ENCODE measurements around the gene PAXX. TPM values are rescaled to one million over a fixed set of nuclear protein-coding genes. Genes with fewer than 3 reads are reported as not detected.

The PAXX gene
- total RNA-seq, 1 experiment from 2014 or later, result 46.0 TPM

GRCh38 chr9:137019891-137020683 lies 27.9 kb downstream of the PAXX start:
- in situ Hi-C loops (cut with HindIII; ENCODE audit: low pct_unique_long_range_greater_than_20kb, low sequenced_read_pairs), result no loop called here
- DNase-seq (ENCODE audit: low read depth, low spot score), result no peak

- in situ Hi-C loops (cut with HindIII; ENCODE audit: low pct_unique_long_range_greater_than_20kb, low sequenced_read_pairs), result no loop called here
- DNase-seq (ENCODE audit: low read depth, low spot score), result no peak
Observed at GRCh38 chr9:137020771-137021567, 28.7 kb downstream of the PAXX start.

DNA sequence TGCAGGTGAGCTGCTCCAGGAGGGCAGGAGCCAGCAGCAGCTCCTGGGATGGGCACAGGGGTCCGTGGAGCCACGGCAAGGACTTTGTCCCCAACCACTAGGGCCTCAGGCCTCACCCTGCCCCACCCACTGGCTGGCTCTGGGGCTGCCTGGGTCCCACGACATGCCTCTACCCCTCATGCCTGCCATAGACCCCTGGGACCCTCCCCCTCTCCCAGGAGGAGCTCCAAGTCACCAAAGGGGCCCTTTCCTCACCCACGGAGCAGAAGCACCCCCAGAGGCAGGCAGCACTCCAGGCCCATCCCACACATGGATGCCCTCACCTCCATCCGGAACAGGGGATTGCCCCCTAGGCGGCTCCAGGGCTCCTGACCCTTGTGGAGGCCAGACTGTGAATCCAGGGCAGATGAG lies 29.4 kb downstream of the PAXX start:
- in situ Hi-C loops (cut with HindIII; ENCODE audit: low pct_unique_long_range_greater_than_20kb, low sequenced_read_pairs), result no loop called here
- DNase-seq (ENCODE audit: low read depth, low spot score), result no peak

DNA sequence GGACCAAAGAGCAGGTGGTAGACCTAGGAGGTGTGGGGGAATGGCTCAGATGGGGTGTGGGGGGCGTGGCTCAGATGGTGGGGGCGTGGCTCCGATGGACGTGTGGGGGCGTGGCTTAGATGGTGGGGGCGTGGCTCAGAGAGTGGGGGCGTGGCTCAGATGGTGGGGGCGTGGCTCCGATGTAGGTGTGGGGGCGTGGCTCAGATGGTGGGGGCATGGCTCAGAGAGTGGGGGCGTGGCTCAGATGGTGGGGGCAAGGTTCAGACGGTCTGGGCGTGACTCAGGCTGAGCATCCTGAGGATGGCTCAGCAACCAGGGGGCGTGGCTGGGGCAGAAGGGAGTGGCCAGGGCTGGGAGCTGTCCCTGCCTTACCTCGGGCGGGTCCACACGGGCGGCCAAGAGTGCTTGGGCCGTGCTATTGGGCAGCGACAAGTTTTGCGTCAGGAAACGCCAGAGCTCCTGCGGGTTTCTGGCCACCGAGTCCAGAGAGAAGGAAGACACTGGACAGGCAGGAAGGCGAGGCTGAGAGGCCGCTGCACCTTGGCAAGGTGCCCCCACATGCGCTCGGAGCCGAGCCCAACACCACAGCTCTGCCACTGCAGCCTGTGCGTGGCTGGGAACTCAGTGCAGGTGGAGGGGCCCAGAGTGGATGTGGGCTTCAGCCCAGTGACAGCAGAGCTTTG lies 29.9 kb downstream of the PAXX start:
- in situ Hi-C loops (cut with HindIII; ENCODE audit: low pct_unique_long_range_greater_than_20kb, low sequenced_read_pairs), result no loop called here
- DNase-seq (ENCODE audit: low read depth, low spot score), result peak; percentile 79

DNA sequence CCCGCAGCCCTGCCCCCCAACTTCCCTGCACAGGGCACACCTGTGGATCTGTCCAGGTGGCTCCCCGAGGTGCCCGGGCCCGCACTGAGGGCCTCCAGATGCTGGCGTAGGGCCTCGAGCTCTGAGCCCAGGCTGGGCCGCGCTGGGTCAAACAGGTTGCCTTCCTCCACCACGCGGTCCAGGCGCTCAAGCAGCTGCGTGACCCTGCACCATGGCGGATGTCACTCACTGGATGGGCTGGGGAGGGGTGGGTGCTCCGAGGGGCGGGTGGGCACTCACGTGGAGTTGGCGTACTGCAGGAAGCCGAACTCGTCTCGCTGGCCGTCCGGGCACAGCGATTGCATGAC lies 30.4 kb downstream of the PAXX start:
- DNase-seq (ENCODE audit: low read depth, low spot score), result no peak
- in situ Hi-C loops (cut with HindIII; ENCODE audit: low pct_unique_long_range_greater_than_20kb, low sequenced_read_pairs), result no loop called here

DNA sequence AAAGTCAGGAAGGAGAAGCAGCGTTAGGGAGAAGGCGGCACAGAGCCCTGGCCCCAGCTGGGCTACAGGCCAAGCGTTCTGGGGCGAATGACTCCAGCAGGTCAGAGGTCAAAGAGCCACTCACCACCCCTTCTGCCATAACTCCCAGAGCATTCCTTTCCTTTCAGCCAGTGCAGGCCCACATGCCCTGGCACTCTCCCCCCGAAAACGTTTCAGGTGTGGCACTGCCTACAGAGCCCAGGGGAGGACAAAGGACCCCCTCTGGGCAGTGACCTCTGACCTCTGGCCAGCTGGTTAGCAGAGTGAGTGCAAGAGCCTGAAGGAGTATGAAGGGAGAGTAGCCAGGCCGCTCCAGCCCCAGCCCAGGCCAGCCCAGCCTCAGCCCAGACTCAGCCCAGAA lies 30.9 kb downstream of the PAXX start:
- no peak for DNase-seq (ENCODE audit: low read depth, low spot score)
- in situ Hi-C loops (cut with HindIII; ENCODE audit: low pct_unique_long_range_greater_than_20kb, low sequenced_read_pairs), result no loop called here

DNA sequence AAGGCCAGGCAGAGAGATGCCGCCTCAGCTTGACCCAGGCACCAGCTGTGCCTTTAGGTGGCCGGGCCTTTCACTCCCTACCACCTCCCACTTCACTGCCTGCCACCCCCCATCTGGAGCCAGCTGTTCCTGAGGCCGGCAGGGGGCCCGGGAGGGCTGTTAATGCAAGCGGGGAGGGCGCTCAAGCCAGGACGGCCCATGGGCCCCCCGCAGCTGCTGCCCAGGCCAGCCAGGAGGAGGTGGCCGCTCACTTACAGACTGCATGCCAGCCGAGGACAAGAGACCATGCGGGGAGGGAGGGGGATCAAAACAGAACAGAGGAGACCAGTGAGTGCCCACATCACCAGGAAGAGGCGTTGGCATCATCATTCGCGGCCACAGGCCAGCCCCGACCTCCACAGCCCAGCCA lies 31.4 kb downstream of the PAXX start:
- no peak for DNase-seq (ENCODE audit: low read depth, low spot score)
- in situ Hi-C loops (cut with HindIII; ENCODE audit: low pct_unique_long_range_greater_than_20kb, low sequenced_read_pairs), result no loop called here

DNA sequence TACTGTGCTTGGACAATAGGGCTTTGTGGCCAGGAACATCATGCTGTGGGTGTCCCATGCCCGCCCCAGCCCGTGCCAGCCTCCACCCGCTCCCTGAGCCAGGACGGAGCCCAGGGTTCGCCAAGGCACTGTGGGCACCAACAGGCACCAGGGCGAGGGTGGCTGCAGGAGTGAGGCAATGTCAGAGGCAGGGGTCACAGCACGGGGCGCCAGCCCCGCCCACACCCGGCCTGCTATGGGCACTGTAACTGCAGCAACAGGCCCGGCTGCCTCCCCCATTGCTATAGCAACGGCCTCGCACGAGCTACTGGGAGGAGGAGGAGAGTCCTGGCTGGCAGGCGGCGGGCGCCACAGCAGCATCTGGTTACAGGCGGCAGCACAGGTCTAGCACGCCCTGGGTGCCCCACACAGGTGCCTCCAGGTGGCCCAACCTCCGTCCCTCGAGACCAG lies 33.3 kb downstream of the PAXX start:
- DNase-seq (ENCODE audit: low read depth, low spot score), result peak; percentile 38
- in situ Hi-C loops (cut with HindIII; ENCODE audit: low pct_unique_long_range_greater_than_20kb, low sequenced_read_pairs), result loop anchor here (25.0 kb wide), 1 partner anchor 88 kb away; the partner anchor contains the start of genes C8G and FBXW5

GRCh38 chr9:137026384-137026783 lies 34.2 kb downstream of the PAXX start:
- no peak for DNase-seq (ENCODE audit: low read depth, low spot score)
- in situ Hi-C loops (cut with HindIII; ENCODE audit: low pct_unique_long_range_greater_than_20kb, low sequenced_read_pairs), result loop anchor here (25.0 kb wide), 1 partner anchor 89 kb away; the partner anchor contains the start of genes C8G and FBXW5

DNA sequence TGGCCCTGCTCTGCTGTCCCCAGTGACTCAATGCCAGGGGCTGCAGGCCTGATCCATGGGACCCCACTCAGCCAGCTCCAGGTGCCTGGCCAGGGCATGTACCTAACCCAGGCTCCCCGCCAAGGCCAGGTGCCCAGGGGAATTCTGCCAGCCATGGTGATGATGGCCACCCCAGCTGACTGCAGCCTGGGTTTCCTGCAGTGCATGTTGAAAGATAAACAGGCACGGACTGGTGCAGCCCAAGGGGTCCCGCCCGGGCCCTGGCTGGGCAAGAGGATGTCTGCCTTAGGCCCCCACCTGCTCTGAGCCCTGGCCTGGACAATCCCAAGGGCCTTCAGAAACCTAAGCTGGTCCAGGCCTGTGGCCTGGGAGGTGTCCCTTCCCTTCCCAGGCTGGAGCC lies 34.6 kb downstream of the PAXX start:
- DNase-seq (ENCODE audit: low read depth, low spot score), result no peak
- in situ Hi-C loops (cut with HindIII; ENCODE audit: low pct_unique_long_range_greater_than_20kb, low sequenced_read_pairs), result loop anchor here (25.0 kb wide), 1 partner anchor 90 kb away; the partner anchor contains the start of genes C8G and FBXW5

DNA sequence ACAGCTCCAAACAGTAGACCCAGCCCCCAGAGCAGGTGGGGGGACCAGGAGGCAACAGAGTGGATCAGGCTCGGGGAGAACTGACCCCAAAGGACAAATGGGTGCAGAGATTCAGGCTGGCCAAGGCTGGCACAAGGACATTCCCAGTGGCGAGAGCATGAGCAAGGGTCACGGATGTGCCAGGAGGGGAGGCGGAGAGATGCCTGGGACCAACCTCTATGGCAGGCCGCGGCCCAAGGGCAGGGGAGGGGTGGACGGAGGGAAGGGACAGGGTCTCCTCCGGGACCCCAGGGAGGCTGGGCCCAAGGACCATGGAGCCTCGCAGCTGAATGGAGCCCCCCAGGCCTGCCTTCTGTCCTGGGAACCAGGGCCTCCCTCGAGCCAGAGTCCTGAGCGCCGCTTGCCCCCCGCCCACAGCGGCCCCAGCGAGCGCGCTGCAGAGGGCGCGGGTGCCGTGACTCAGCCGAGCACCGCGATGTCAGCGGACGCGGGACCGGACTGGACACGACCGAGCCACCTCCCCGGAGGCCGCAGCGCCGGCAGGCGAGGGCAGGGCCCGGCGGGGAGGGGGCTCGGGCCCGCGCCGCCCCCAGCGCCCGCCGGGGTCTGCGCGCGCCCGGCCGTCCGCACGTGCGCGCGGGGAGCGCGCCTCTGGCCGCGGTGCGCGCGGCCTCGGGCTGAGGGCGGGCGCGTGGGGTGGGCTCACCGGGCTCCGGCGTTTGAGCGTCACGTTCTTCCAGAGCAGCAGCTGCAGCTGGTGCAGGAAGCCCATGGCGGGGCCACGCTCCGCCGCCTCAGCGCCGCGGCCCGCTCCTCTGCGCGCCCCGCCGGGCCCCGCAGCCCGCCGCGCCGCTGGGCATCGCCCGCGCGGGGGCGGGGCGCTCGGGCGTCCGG lies 35.4 kb downstream of the PAXX start, which contains the start of gene ABCA2:
Gene ABCA2 (minus strand): TSS at position 869 of the 894 bp plus-strand sequence. CDS start 97 bp downstream, at position 772.
- in situ Hi-C loops (cut with HindIII; ENCODE audit: low pct_unique_long_range_greater_than_20kb, low sequenced_read_pairs), result loop anchor here (25.0 kb wide), 1 partner anchor 90 kb away; the partner anchor contains the start of genes C8G and FBXW5
- no peak for DNase-seq (ENCODE audit: low read depth, low spot score)

GRCh38 chr9:137028263-137029057 lies 36.2 kb downstream of the PAXX start:
- in situ Hi-C loops (cut with HindIII; ENCODE audit: low pct_unique_long_range_greater_than_20kb, low sequenced_read_pairs), result loop anchor here (25.0 kb wide), 1 partner anchor 91 kb away; the partner anchor contains the start of genes C8G and FBXW5
- peak; percentile 50 for DNase-seq (ENCODE audit: low read depth, low spot score)

DNA sequence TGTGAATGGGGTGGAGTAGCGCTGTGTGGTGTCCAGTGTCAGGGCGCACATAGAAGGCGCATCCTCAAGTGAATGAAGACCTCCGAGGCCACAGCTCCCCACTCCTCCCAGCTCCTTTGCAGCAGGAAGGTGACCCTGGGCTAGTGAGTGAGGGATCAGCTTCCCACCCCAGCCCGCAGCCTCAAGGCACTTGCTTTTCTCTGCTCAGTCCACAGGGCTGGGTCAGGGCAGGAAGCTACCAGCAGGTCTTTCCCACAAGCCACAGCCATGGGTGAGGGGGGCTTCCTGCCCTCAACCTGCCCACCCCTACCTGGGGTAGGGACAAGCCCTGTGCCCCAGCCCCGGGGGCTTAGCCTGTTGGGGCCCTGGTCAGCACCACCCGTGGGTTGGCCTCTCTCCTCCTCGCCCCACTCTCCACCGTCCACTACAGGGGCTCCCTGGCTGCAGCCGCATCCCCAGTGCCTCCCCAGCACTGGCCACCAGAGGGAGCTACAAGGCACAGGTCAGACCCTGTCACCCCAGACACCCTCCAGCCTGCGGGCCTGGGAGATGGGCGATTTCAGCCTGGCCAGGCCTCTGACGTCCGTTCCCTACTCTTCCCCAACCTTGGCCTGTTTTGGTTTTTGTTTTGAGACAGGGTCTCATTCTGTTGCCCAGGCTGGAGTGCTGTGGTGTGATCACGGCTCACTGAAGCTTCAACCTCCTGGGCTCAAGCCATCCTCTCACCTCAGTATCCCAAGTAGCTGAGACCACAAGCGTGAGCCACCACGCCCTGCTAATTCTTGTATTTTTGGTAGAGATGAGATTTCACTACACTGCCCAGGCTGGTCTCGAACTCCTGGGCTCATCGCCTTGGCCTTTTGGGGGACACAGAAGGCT lies 37.1 kb downstream of the PAXX start:
- peak; percentile 74 for DNase-seq (ENCODE audit: low read depth, low spot score)
- in situ Hi-C loops (cut with HindIII; ENCODE audit: low pct_unique_long_range_greater_than_20kb, low sequenced_read_pairs), result loop anchor here (25.0 kb wide), 1 partner anchor 92 kb away; the partner anchor contains the start of genes C8G and FBXW5

- in situ Hi-C loops (cut with HindIII; ENCODE audit: low pct_unique_long_range_greater_than_20kb, low sequenced_read_pairs), result loop anchor here (25.0 kb wide), 1 partner anchor 93 kb away; the partner anchor contains the start of genes C8G and FBXW5
- DNase-seq (ENCODE audit: low read depth, low spot score), result no peak
Observed at GRCh38 chr9:137030006-137030405, 37.8 kb downstream of the PAXX start.
